Measurements from ENCODE around the gene POM121. TPM values are rescaled to one million over a fixed set of nuclear protein-coding genes. Genes with fewer than 3 reads are reported as not detected.
"Not testable (repeated sequence)": the region's sequence is repeated elsewhere in the genome, so short reads cannot be mapped to it uniquely, and the experiment has no call there.

POM121 gene
- total RNA-seq, 1 donor from 2014 or later: 70.2 TPM

DNA sequence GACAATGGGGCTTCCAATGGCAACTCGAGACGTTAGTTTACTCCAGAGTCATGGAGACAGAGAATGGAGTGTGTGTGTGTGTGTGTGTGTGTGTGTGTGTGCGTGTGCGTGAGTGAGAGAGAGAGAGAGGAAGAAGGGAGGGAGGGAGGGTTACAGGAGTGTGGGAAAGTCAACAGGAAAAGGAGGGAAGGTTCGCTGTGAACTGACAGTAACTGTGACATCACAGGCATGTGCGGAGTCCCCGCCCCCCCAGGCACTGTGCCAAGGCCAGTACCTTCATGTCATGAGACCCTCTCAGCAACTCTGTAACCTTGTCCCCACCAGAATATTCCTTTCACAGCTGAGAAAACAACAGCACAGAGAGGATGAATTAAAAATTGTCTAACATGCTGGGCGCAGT lies 72.6 kb downstream of the POM121 start:
- intact Hi-C loops (cut with micrococcal nuclease): not testable (repeated sequence)

DNA sequence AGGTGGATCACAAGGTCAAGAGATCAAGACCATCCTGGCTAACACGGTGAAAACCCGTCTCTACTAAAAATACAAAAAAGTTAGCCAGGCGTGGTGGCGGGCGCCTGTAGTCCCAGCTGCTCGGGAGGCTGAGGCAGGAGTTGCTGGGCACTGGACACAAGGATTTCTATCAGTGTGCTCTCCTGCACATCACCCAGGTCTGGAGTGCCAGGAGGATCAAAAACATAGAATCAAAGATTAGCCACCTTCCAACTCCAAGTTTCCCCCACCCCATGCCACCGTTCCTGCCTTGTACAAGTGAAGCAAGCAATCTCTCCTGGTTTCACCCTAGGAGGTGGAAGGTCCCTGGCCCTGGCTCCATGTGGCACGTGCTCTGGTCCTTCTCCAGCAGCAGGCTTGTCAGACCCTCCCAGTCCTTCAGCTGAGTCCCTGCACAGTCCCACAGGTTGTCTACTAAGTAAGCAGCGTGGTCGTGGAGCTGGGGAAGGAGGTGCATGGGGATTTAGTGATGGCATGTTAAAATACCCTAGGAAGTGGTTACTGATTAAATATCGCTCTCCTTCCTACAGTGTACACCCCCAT lies 73.1 kb downstream of the POM121 start:
- H3K27ac Mint-ChIP-seq; H3K4me3 Mint-ChIP-seq; intact Hi-C loops (cut with micrococcal nuclease); H3K36me3 Mint-ChIP-seq (ENCODE audit: low read depth); H3K4me1 Mint-ChIP-seq; DNase-seq; H3K9me3 Mint-ChIP-seq; H3K27me3 Mint-ChIP-seq: not testable (repeated sequence)

More for the DNA sequence above, 72.6 kb downstream of the POM121 start:
- not testable (repeated sequence) for DNase-seq; H3K36me3 Mint-ChIP-seq (ENCODE audit: low read depth); H3K27me3 Mint-ChIP-seq; H3K27ac Mint-ChIP-seq; H3K4me1 Mint-ChIP-seq; H3K9me3 Mint-ChIP-seq; H3K4me3 Mint-ChIP-seq

Other genes with a start within 250 kb of the POM121 start
- 3.3 and 4.2 TPM in 2 replicates for gene TYW1B, start 96.9 kb upstream of the POM121 start, total RNA-seq
- 0.33 and 2.1 TPM in 2 replicates for gene TRIM74, start 44.4 kb downstream of the POM121 start, total RNA-seq
- not detected in 2 replicates for gene SPDYE8, start 104.7 kb downstream of the POM121 start, total RNA-seq
- not detected in 2 replicates for gene SPDYE11, start 132.8 kb downstream of the POM121 start, total RNA-seq
- not detected in 2 replicates for gene SPDYE9, start 160.9 kb downstream of the POM121 start, total RNA-seq

Data from activated CD4-positive, alpha-beta T cell treated with anti-CD3 and anti-CD28 coated beads, Interleukin-2, amount 10 ng/mL, durations not matched to agents 24 days and 14 days (primary cell).